Measurements from ENCODE around the gene GALNTL6. TPM values are rescaled to one million over a fixed set of nuclear protein-coding genes. Genes with fewer than 3 reads are reported as not detected.

GALNTL6 gene
- total and polyA plus RNA-seq, 2 donors (not counting 1 experiment from before 2014, with no cell fraction given) = not detected

DNA sequence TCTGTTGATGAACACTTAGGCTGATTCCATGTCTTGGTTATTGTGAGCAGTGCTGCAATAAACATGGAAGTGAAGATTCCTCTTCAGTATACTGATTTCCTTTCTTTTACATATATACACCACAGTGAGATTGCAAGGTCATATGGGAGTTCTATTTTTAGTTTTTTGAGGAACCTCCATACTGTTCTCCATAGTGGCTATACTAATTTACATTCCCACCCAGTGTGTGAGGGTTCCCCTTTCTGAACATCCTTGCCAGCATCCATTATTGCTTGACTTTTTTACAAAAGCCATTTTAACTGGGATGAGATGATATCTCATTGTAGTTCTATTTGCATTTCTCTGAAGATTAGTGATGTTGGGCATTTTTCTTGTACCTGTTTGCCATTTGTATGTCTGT, 1274.9 kb downstream of the GALNTL6 start:
- no peaks in the 10 kb centered on the region for H4K20me1 ChIP-seq (ENCODE audit: control insufficient read depth, extremely low read depth, insufficient read depth, low read length)
- no peaks in the 10 kb centered on the region for H3K9me3 ChIP-seq (ENCODE audit: control insufficient read depth, insufficient read depth, low read depth, low read length)
- H2AFZ ChIP-seq (ENCODE audit: low read length) = no peak overlapping the region
- H3K27ac ChIP-seq (ENCODE audit: insufficient read depth, low read length) = no peak overlapping the region
- no peak overlapping the region for H3K9ac ChIP-seq (ENCODE audit: insufficient read depth, low read length)
- H3K36me3 ChIP-seq (ENCODE audit: control insufficient read depth, insufficient read depth, low read length) = no peaks in the 10 kb centered on the region
- no peaks in the 10 kb centered on the region for H3K79me2 ChIP-seq (ENCODE audit: control insufficient read depth, insufficient read depth, low read length)
- H3K4me3 ChIP-seq (replicated peaks in 1 of 4; ENCODE audit: control extremely low read depth in 1 of 4, insufficient read depth in 1 of 4, low read depth in 3 of 4, low read length in 4 of 4) = no peak overlapping the region
- TF ChIP-seq EZH2 (IDR thresholded peaks at IDR 0.05; ENCODE audit: low read length, missing control alignments) = no peak
- TF ChIP-seq, protein P1, sequence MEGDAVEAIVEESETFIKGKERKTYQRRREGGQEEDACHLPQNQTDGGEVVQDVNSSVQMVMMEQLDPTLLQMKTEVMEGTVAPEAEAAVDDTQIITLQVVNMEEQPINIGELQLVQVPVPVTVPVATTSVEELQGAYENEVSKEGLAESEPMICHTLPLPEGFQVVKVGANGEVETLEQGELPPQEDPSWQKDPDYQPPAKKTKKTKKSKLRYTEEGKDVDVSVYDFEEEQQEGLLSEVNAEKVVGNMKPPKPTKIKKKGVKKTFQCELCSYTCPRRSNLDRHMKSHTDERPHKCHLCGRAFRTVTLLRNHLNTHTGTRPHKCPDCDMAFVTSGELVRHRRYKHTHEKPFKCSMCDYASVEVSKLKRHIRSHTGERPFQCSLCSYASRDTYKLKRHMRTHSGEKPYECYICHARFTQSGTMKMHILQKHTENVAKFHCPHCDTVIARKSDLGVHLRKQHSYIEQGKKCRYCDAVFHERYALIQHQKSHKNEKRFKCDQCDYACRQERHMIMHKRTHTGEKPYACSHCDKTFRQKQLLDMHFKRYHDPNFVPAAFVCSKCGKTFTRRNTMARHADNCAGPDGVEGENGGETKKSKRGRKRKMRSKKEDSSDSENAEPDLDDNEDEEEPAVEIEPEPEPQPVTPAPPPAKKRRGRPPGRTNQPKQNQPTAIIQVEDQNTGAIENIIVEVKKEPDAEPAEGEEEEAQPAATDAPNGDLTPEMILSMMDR (conservative IDR thresholded peaks at IDR 0.05 in 1 of 2, IDR thresholded peaks at IDR 0.05 in 1 of 2; ENCODE audit: low read depth in 1 of 2, low read length in 2 of 2) = no peak
- H3K4me2 ChIP-seq (ENCODE audit: extremely low read depth, insufficient read depth, low read length) = no peak overlapping the region
- no peaks in the 10 kb centered on the region for H3K4me1 ChIP-seq (ENCODE audit: control insufficient read depth, extremely low read depth, insufficient read depth, low read length)
- no peaks in the 10 kb centered on the region for H3K27me3 ChIP-seq (ENCODE audit: control insufficient read depth, insufficient read depth, low read length)
- no peak for DNase-seq (ENCODE audit: low read depth in 2 of 2)
